ENCODE measurements around the gene CHRNA9. TPM values are rescaled to one million over a fixed set of nuclear protein-coding genes. Genes with fewer than 3 reads are reported as not detected.

The CHRNA9 gene
- total and polyA plus RNA-seq, 2 experiments from 2014 or later: 0.58 to 5.7 TPM

DNA sequence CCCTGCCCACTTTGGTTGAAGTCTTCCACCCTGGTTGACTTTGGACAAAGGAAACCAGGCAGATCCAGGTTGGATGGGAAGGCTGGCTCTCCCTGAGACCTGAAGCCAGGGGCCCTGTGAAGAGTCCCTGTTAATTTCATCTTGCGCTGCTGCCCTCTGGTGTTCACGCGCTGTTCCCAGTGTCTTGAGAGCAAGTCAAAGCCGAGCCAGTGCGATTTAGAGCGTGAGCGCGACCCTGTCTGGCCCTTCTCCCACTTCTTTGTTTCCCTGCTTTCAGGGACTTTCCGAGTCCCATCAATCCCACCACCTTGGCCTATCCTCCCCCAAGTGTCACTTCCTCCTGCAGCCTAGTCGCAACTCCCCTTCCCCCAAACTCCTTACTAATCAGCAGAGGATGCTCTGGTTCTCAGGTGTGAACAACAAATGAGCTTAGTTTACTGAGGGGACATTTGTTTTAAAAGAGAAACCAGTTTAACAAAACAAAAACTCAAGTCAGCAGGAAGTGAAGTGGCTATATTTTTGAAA, 25.8 kb upstream of the CHRNA9 start:
- Histone ChIP-seq H3K9me2 (ENCODE audit: insufficient read depth) (no peaks in the 10 kb centered on the region), H3F3A (replicated peaks; ENCODE audit: low read depth) (peaks cover 3% of the 10 kb centered on the region; the same call in 1 of the 2 replicates), H3K27ac (ENCODE audit: low read depth) (peak overlapping the region; percentile 93), H3K36me3 (ENCODE audit: insufficient read depth) (no peaks in the 10 kb centered on the region), H3K4me1 (ENCODE audit: insufficient read depth) (peaks cover 35% of the 10 kb centered on the region), H2AFZ (no peak overlapping the region), H4K20me1 (replicated peaks; ENCODE audit: insufficient read depth) (no peaks in the 10 kb centered on the region), H3K4me2 (peak overlapping the region; percentile 27), H3K79me2 (replicated peaks; ENCODE audit: insufficient read depth) (no peaks in the 10 kb centered on the region), H3K27me3 (ENCODE audit: insufficient read depth) (no peaks in the 10 kb centered on the region), H3K4me3 (no peak overlapping the region)
- DNase-seq (ENCODE audit: low spot score): peak; percentile 98
- Mint-ChIP-seq H3K4me1 (peaks cover 45% of the 10 kb centered on the region), H3K9me3 (peaks cover 9% of the 10 kb centered on the region), H3K36me3 (ENCODE audit: low read depth) (peaks cover 9% of the 10 kb centered on the region), H3K4me3 (peak overlapping the region; percentile 35), H3K27ac (peak overlapping the region; percentile 91), H3K27me3 (ENCODE audit: insufficient read depth, low read depth, poor library complexity) (peaks cover 15% of the 10 kb centered on the region)
- peak; percentile 95 for ATAC-seq
- no peak for TF ChIP-seq ZNF114 (CRISPR knock-in tag; IDR thresholded peaks at IDR 0.05)
- TF ChIP-seq, protein P1, sequence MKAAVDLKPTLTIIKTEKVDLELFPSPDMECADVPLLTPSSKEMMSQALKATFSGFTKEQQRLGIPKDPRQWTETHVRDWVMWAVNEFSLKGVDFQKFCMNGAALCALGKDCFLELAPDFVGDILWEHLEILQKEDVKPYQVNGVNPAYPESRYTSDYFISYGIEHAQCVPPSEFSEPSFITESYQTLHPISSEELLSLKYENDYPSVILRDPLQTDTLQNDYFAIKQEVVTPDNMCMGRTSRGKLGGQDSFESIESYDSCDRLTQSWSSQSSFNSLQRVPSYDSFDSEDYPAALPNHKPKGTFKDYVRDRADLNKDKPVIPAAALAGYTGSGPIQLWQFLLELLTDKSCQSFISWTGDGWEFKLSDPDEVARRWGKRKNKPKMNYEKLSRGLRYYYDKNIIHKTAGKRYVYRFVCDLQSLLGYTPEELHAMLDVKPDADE (IDR thresholded peaks at IDR 0.05): peak; percentile 66; the same call in 1 of the 2 replicates
- no peak for TF ChIP-seq ZNF331 (CRISPR knock-in tag; IDR thresholded peaks at IDR 0.05; ENCODE audit: low read depth)
- 0 out of 2 replicates have a peak, but pooled peaks have one; percentile 31 for TF ChIP-seq POLR2AphosphoS5 (IDR thresholded peaks at IDR 0.05; ENCODE audit: low read depth)
- TF ChIP-seq NANOG (IDR thresholded peaks at IDR 0.05; ENCODE audit: borderline replicate concordance): peak; percentile 64; the same call in 1 of the 2 replicates
- TF ChIP-seq, protein P2, sequence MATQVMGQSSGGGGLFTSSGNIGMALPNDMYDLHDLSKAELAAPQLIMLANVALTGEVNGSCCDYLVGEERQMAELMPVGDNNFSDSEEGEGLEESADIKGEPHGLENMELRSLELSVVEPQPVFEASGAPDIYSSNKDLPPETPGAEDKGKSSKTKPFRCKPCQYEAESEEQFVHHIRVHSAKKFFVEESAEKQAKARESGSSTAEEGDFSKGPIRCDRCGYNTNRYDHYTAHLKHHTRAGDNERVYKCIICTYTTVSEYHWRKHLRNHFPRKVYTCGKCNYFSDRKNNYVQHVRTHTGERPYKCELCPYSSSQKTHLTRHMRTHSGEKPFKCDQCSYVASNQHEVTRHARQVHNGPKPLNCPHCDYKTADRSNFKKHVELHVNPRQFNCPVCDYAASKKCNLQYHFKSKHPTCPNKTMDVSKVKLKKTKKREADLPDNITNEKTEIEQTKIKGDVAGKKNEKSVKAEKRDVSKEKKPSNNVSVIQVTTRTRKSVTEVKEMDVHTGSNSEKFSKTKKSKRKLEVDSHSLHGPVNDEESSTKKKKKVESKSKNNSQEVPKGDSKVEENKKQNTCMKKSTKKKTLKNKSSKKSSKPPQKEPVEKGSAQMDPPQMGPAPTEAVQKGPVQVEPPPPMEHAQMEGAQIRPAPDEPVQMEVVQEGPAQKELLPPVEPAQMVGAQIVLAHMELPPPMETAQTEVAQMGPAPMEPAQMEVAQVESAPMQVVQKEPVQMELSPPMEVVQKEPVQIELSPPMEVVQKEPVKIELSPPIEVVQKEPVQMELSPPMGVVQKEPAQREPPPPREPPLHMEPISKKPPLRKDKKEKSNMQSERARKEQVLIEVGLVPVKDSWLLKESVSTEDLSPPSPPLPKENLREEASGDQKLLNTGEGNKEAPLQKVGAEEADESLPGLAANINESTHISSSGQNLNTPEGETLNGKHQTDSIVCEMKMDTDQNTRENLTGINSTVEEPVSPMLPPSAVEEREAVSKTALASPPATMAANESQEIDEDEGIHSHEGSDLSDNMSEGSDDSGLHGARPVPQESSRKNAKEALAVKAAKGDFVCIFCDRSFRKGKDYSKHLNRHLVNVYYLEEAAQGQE (IDR thresholded peaks at IDR 0.05; ENCODE audit: unreplicated experiment): no peak
- TF ChIP-seq CREB1 (CRISPR knock-in tag; IDR thresholded peaks at IDR 0.05; ENCODE audit: low read depth): no peak
- no peak for TF ChIP-seq JUNB (IDR thresholded peaks at IDR 0.05; ENCODE audit: unreplicated experiment)
- TF ChIP-seq ZNF462 (CRISPR knock-in tag; IDR thresholded peaks at IDR 0.05): peak; percentile 49; the same call in 1 of the 2 replicates
- TF ChIP-seq CTCF (conservative IDR thresholded peaks at IDR 0.05; ENCODE audit: low read depth in 2 of 2): peak; percentile 83 to 95
- no peak for TF ChIP-seq EZH2phosphoT487 (IDR thresholded peaks at IDR 0.05; ENCODE audit: unreplicated experiment)
